Measurements from ENCODE around the gene UBE2C. TPM values are rescaled to one million over a fixed set of nuclear protein-coding genes. Genes with fewer than 3 reads are reported as not detected.
"Not testable (repeated sequence)": the region's sequence is repeated elsewhere in the genome, so short reads cannot be mapped to it uniquely, and the experiment has no call there.

Gene UBE2C
- total RNA-seq, 1 experiment from 2014 or later: 69.5 TPM

DNA sequence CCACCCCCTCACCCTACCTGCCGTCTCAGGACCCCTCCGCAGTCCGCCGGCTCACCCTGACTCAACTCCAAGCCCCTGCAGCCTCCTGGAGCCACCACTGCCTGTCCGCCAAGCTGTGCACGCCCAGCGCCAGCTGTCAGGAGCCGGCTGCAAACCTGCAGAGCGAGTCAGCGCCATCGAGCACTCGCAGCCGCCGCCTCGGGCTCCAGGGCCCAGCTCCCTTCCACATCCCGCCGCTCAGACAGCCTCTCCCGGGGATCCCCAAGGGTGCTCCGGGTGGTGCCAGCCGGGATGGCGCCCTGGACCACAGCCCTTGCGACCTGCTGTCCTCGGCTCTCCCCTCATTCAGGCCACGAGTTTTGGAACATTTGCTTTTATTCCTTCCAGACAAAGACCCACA, 10.4 kb downstream of the UBE2C start:
- peak; percentile 65 for DNase-seq
- H3K27me3 ChIP-seq: no peaks in the 10 kb centered on the region
- H3K9me3 ChIP-seq: no peaks in the 10 kb centered on the region
- H3K4me3 ChIP-seq: no peak overlapping the region
- peaks cover 7% of the 10 kb centered on the region; the same call in 1 of the 2 replicates for H3K36me3 ChIP-seq

DNA sequence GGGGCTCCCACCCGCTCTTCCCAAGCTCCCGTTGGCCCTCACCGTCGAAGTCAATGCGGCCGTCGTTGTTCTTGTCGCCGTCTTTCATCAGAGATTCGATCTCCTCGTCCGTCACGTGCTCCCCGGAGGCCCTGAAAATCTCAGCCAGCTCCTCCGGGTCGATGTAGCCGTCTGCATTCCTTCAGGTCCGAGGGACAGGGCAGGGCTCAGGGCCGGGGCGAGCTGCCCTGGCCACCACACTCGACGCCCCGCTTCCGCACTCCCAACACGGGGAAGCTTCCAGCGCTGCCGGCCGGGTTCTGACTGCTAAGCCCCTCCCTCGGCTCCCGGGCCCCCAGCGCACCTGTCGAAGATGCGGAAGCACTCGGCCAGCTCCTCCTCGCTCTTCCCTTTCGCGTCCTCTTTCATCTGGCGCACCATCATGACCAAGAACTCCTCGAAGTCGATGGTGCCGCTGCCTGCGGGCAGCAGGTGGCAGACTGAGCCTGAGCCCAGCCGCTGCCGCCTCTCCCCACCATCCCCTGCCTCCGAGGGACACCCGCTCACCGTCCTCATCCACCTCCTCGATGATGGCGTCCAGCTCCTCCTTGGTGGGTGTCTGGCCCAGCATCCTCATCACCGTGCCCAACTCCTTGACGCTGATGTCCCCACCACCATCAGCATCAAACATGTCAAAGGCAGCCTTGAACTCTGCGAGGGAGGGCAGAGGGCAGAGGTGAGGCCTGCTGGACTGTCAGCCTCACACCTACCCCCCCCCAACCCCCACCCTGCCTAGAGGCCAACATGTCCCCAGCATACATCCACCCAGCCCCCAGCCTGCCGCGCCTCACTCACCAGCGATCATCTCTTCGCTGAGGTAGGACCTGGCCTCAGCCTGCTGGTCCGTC, 11.7 kb downstream of the UBE2C start:
- Histone ChIP-seq H3K4me3 (no peak overlapping the region), H3K36me3 (no peaks in the 10 kb centered on the region), H3K27me3 (no peaks in the 10 kb centered on the region), H3K9me3 (no peaks in the 10 kb centered on the region)
- DNase-seq: no peak

DNA sequence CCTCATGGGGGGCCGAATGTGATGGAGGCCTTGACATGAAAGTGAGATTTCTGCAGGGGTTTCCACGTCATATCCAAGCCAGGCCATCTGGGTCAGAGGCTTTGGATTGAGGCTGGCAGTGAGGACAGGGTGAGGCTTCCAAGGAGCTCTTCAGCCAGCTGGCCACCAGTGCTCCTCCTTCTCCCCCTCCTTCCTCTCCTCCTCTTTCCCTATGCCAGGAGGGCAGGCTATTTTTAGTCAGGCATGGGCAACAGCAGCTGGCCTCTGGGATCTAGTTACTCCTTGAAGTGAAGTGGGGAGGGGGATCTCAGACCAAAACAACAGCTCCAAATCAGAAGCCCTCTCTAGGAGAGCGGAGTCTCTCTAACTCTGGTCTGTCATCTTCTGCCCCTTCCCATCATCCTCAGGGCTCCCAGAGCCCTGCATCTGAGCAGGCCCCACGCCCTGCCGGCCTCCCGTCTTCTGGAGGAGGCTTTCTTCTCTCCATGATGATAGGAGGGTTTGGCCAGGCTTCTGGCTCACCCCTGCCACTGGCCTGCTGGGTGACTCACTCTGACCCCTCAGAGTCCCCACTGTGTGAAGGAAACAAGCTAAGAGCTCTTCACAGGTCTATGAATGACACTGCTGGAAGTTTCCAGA, 14.1 kb downstream of the UBE2C start:
- Histone ChIP-seq H3K4me3 (no peak overlapping the region), H3K27me3 (no peaks in the 10 kb centered on the region), H3K36me3 (no peaks in the 10 kb centered on the region), H3K9me3 (no peaks in the 10 kb centered on the region)
- DNase-seq: peak; percentile 85

- no peak within 1 kb of the TSS for H3K4me3 ChIP-seq
- H3K36me3 ChIP-seq: no peaks in the 10 kb centered on the region
Observed at GRCh38 chr20:45827030-45827652, 14.7 kb downstream of the UBE2C start, which contains the start of gene TNNC2. TNNC2 (minus strand) TSS chr20:45827312; CDS start chr20:45827248, 64 bp downstream.

DNA sequence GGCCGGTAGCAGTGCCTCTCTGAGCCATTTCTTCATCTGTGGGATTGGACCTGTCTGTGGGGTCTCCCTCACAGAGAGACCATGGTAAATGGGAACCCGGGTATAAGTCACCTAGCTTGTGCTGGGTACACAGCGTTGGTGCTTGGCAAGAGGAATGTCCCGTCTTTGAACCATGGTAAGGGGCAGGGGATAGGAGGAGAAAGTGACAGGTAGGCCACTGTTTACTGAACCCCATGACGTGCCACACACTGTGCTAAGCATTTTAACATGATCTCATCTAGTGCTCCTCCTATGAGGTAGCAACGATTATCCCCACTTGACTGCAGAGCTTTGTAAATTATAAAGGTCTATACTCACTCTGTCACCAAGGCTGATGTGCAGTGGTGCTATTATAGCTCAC, 15.3 kb downstream of the UBE2C start:
- H3K4me3 ChIP-seq: no peak overlapping the region
- H3K36me3 ChIP-seq: no peaks in the 10 kb centered on the region
- no peak for DNase-seq
- H3K27me3 ChIP-seq: no peaks in the 10 kb centered on the region
- H3K9me3 ChIP-seq: no peaks in the 10 kb centered on the region

More at GRCh38 chr20:45827030-45827652, 14.7 kb downstream of the UBE2C start, which contains the start of gene TNNC2:
- H3K27me3 ChIP-seq: no peaks in the 10 kb centered on the region
- H3K9me3 ChIP-seq: no peaks in the 10 kb centered on the region
- DNase-seq: no peak

DNA sequence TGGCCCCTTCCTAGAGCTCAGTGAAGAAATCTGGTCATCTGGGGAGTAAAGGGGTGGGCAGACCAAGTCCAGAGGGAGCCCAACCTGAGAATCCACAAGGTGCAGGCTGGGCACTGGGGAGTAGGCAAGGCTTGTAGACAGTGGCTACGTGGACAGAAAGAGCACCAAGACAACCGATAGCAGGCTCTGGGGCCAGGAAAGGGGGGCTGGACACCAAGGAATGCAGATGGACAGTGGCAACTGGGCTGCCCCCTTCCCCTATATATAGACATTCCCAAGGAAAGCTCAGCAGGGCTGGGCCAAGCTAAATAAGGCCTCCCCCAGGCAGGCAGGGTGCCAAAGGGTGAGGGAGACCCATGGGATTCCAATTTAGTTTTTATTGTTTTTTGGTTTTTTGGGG, 16.1 kb downstream of the UBE2C start:
- H3K4me3 ChIP-seq: no peak overlapping the region
- no peak for DNase-seq
- H3K36me3 ChIP-seq: no peaks in the 10 kb centered on the region
- H3K27me3 ChIP-seq: no peaks in the 10 kb centered on the region
- no peaks in the 10 kb centered on the region for H3K9me3 ChIP-seq

GRCh38 chr20:45829673-45830106, 17.2 kb downstream of the UBE2C start:
- DNase-seq, H3K4me3 ChIP-seq, H3K27me3 ChIP-seq, H3K36me3 ChIP-seq, H3K9me3 ChIP-seq: not testable (repeated sequence)

GRCh38 chr20:45832619-45833018, 20.2 kb downstream of the UBE2C start:
- DNase-seq: no peak
- Histone ChIP-seq H3K9me3 (no peaks in the 10 kb centered on the region), H3K36me3 (peaks cover 24% of the 10 kb centered on the region), H3K27me3 (no peaks in the 10 kb centered on the region), H3K4me3 (peak overlapping the region; percentile 65)

DNA sequence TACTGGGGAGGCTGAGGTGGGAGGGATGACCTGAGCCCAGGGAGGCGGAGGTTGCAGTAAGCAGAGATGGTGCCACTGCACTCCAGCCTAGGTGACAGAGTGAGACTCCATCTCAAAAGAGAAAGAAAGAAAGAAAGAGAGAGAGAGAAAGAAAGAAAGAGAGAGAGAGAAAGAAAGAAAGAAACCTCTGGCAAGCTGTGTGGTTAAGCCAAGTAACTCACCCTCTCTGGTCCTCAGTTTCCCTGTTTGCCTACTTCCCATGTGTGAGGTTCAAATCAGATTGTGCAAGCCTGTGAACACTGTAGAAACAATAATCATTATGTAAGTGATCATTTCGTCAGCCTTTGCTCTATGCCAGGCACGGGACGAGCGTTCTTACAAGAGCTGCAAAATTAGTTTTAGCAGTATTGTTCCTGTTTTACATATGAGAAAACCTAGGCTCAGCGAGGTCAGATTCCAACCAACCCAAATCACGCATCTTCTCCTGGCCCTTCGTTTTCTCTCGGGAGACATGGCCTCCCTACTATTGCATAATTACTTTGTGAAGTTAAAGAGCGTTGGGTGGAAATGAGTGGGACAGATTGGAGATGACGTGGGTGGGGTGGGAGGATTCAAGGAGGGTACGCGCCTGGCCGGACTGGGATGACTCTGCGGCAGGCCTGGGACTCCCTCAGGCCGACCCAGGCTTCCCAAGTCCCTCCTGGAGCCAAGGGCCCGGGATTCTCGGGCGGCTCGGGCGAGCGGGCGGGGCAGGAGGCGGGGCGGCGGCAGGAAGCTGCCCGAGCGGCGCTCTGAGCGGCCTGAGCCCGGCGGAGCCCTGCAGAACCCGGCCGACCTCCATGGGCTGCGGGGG, 20.8 kb downstream of the UBE2C start, which contains the start of gene SNX21:
TSS of gene SNX21 (plus strand) at position 770 of the 853 bp plus-strand sequence. CDS start 121 bp downstream, outside the sequence.
- DNase-seq: peak; percentile 96
- H3K27me3 ChIP-seq: no peaks in the 10 kb centered on the region
- H3K36me3 ChIP-seq: peaks cover 30% of the 10 kb centered on the region
- peak within 1 kb of the TSS; percentile 65 for H3K4me3 ChIP-seq
- no peaks in the 10 kb centered on the region for H3K9me3 ChIP-seq

GRCh38 chr20:45833883-45834796, 21.7 kb downstream of the UBE2C start:
- Histone ChIP-seq H3K4me3 (peak overlapping the region; percentile 65), H3K9me3 (no peaks in the 10 kb centered on the region), H3K27me3 (no peaks in the 10 kb centered on the region), H3K36me3 (peaks cover 39% of the 10 kb centered on the region)
- peak; percentile 78 for DNase-seq

- Histone ChIP-seq H3K9me3 (no peaks in the 10 kb centered on the region), H3K4me3 (peak overlapping the region; percentile 65), H3K27me3 (no peaks in the 10 kb centered on the region), H3K36me3 (peaks cover 41% of the 10 kb centered on the region)
- DNase-seq: no peak
Observed at GRCh38 chr20:45834797-45835161, 22.3 kb downstream of the UBE2C start.

- Histone ChIP-seq H3K36me3 (peaks cover 46% of the 10 kb centered on the region), H3K4me3 (peak overlapping the region; percentile 65), H3K27me3 (no peaks in the 10 kb centered on the region), H3K9me3 (no peaks in the 10 kb centered on the region)
- no peak for DNase-seq
Observed at GRCh38 chr20:45835329-45835765, 22.9 kb downstream of the UBE2C start.

DNA sequence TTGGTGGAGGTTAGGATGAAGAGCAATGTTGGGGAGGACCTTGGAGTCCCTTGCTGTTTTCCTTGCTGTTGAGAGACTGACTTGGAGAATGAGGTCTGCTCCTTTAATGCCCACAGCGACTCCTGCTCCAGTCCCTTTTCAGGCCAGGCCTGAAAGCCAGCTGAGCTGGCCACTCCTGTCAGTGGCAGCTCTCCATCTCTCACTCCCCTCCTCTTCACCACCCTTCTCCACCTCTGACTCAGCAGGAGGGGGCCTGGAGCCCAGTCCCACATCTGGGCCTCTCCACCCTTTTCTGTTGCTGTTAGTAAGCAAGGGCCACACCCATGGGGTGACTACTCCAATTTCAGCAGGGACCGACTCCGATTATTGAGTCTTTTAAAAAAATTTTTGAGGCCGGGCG, 23.4 kb downstream of the UBE2C start:
- peak; percentile 97 for DNase-seq
- H3K36me3 ChIP-seq: peaks cover 50% of the 10 kb centered on the region
- no peaks in the 10 kb centered on the region for H3K9me3 ChIP-seq
- peak overlapping the region; percentile 65 for H3K4me3 ChIP-seq
- no peaks in the 10 kb centered on the region for H3K27me3 ChIP-seq

DNA sequence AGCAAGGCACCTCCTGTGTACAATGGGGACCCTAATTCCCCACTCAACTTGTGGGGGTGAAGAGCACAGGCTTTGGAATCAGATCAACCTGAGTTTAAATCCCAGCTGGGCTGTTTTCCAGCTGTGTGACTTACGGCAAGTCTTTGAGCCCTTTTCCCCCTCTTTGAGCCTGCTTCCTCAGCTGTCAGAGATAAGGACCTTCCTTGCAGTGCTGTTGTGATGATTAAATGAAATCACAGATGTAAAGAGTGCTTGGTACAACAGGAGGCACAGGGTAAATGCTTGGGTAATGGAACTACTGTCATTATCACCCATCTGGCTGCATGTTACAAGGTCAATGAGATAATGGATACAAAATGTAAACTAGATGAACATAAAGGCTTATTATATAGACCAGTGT, 24.4 kb downstream of the UBE2C start:
- H3K36me3 ChIP-seq: peaks cover 60% of the 10 kb centered on the region
- H3K4me3 ChIP-seq: no peak overlapping the region
- H3K9me3 ChIP-seq: no peaks in the 10 kb centered on the region
- H3K27me3 ChIP-seq: no peaks in the 10 kb centered on the region
- no peak for DNase-seq

DNA sequence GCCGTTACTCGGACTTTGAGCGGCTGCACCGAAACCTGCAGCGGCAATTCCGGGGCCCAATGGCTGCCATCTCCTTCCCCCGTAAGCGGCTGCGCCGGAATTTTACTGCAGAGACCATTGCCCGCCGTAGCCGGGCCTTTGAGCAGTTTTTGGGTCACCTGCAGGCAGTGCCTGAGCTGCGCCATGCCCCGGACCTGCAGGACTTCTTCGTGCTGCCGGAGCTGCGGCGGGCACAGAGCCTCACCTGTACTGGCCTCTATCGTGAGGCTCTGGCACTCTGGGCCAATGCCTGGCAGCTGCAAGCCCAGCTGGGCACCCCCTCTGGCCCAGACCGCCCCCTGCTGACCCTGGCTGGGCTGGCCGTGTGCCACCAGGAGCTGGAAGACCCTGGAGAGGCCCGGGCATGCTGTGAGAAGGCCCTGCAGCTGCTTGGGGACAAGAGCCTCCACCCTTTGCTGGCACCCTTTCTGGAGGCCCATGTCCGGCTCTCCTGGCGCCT, 28.3 kb downstream of the UBE2C start:
- H3K9me3 ChIP-seq: no peaks in the 10 kb centered on the region
- no peaks in the 10 kb centered on the region for H3K27me3 ChIP-seq
- H3K36me3 ChIP-seq: peaks cover 81% of the 10 kb centered on the region
- DNase-seq: no peak
- H3K4me3 ChIP-seq: no peak overlapping the region
